GM12873 (cell line): ENCODE results near the gene PLCH1.

Experiments
- TF ChIP-seq, protein P1 (sequence below): IDR thresholded peaks from 2 replicates; pipeline ENCODE4 v1.5.1; 2012; ENCODE audit warnings: low read depth, mild to moderate bottlenecking, moderate library complexity, low read length, control low read depth; ENCODE audit not compliant: insufficient read depth; ENCODE audit errors: missing control alignments

Gene PLCH1

DNA sequence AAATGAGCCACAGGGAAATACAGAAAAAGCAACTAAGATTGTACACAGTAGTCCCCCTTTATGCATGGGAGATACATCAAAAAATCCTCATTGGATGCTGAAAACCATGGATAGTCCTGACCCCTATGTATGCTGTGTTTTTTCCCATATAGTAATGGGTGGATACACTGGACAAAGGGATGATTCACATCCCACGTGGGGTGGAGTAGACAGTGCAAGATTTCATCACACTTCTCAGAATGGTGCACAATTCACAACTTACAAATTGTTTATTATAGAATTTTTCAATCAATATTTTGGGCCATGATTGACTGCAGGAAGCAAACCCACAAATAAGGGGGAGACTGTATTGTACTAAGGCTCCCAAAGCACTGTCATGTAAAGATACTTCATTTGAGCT is 227.0 kb downstream of the PLCH1 start:
- TF ChIP-seq, protein P1, sequence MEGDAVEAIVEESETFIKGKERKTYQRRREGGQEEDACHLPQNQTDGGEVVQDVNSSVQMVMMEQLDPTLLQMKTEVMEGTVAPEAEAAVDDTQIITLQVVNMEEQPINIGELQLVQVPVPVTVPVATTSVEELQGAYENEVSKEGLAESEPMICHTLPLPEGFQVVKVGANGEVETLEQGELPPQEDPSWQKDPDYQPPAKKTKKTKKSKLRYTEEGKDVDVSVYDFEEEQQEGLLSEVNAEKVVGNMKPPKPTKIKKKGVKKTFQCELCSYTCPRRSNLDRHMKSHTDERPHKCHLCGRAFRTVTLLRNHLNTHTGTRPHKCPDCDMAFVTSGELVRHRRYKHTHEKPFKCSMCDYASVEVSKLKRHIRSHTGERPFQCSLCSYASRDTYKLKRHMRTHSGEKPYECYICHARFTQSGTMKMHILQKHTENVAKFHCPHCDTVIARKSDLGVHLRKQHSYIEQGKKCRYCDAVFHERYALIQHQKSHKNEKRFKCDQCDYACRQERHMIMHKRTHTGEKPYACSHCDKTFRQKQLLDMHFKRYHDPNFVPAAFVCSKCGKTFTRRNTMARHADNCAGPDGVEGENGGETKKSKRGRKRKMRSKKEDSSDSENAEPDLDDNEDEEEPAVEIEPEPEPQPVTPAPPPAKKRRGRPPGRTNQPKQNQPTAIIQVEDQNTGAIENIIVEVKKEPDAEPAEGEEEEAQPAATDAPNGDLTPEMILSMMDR: no peak

DNA sequence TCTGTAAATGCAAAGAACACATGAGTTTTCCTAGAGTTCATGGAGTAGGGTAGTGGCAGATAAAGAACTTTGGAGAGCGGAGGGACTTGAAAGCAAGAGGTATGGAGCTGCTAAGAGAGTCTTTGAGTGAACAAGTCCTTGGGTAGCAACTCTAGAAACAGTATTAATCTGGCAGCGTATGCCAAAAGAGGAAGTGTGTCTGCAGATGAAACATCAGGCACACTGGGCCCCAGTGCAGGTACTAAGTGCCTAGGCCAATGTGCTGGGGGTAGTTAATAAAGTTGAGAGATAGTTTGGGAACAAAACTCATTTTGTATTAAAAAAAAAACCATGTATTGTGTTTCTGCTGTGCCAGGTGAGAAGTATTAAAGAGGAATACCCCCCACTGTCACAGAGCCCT is 228.4 kb downstream of the PLCH1 start:
- TF ChIP-seq, protein P1: no peak

DNA sequence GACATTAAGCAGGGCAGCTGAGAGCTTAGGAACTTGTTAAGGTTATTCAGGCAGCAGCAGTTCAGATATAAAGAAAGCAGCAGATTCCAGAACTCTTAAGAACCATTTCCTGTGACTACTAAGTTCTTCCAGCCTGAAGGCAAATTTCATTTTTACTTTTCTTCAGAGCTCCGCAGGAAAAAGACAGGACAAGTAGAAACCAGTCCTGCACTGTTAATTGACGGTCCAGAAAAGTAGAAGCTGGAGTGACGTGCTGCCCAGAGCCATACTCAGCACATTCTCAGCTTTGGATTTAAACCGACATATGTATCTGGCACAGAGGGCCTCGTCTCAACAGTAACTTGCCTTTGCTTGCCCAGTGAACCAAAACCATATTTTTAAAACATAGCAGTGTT is 232.0 kb downstream of the PLCH1 start:
- TF ChIP-seq, protein P1: no peak

DNA sequence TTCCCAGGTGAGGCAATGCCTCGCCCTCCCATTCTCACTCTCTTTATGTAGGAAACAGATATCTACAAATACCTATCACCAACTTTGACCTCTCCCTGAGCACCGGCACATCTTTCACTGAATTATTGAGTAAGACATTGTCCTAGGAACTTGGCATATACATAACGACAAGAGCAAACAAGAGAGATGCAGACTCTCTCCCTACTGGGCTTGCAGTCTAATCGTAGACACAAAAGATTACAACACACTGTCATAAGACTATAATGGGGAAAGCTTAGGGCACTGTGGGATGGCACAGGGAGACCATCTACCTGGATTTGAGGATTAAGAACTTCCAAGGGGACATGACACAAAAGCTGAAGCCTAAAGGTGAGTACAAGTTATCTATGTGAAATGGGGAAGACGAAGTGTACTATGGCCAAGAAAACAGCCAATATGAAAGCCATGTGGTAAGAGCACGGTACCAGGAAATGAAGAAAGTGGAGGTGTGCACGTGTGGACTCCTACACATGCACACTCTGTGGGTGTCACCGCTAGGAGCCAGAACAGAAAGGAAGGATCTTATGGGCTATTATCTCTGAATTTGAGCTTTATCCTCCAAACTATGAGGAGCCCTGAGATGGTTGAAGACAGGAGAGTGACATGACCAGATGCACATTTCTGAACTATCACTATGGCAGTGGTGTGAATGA is 232.6 kb downstream of the PLCH1 start:
- TF ChIP-seq, protein P1: no peak

DNA sequence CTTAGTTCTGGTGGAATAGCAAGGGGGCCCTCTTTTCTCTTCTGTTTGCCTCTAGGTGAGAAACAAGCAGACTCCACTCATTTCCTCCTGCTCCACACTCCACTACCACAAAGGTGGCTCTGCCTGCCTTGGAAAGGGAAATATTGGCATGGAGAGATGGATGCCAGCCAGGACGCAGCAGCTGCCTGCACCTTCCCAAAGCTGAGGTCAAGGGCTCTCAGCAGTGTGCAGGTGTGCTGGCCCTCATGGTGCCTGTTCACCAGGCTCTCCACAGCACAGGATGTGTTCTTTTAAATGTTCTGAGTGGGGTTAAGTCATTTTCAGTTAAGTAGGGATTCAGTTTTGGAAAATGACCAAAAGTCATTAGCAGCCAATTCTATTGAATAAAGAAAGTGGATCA is 240.2 kb downstream of the PLCH1 start:
- TF ChIP-seq, protein P1: no peak

DNA sequence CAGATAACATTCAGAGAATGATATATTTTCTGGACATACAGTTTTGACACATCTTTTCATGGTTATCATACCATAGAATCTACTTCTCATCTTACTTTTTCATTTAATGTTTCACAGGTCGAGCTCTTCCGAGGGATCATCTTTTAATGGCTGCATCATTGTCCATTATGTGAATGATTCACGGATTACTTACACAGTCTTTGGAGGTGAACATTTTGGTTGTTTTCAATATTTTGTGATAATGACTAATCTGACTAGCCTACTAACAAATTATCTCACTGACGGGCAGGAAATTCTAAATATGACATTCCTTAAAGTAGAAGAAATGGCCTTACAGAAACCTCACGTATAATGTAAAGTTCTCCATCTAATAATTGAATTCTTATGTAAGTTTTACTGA is 242.2 kb downstream of the PLCH1 start:
- TF ChIP-seq, protein P1: no peak

DNA sequence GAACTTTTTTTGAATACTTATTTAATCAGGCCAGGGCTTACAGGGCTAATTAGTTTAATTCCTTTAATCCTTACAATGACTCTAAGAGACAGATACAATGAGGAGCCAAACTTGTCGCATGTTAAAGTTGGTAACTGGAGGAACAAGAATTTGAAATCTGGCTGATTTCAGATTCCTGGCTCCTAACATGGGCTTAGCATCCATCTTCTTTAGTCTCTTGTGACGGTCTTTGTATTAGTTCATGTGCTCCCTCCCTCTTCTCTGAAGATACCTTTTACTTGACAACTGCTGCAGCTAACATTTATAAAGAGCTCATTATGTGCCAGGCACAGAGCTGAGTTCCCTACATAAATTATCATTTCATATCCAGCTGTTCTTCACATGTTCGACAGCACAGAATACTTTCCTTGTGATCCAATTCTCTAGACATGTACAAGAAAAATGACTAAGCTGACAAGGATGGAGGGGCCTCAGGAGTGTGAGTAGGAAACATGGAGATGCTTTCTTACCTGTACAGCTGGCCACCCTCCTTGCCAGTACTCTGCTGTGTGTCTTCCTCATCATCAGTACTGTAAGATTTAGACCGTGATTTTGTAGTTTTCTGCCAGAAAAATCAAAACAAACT is 244.6 kb downstream of the PLCH1 start:
- TF ChIP-seq, protein P1: no peak
